SK-MEL-5 (cell line): ENCODE data around the gene PTK6. TPM values are rescaled to one million over a fixed set of nuclear protein-coding genes. Genes with fewer than 3 reads are reported as not detected.
"Not testable (repeated sequence)": the region's sequence is repeated elsewhere in the genome, so short reads cannot be mapped to it uniquely, and the experiment has no call there.

Experiments
- DNase-seq: peaks from one replicate; pipeline ENCODE4 v3.0.0-alpha.2; 2016; ENCODE audit warnings: low read depth, low spot score
- in situ Hi-C: cut with HindIII; loops from 2 replicates; pipeline ENCODE4 v1.10.0; 2016; ENCODE audit warnings: low sequenced_read_pairs, high pct_unique_total_duplicates, low pct_unique_long_range_greater_than_20kb
- total RNA-seq: library from RNA; depleted of rRNA; stranded (reverse); fragments of >200 nt; shearing (Covaris generic); gene quantifications from 2 replicates; pipeline ENCODE4 v1.2.3, GENCODE V29; 2014

PTK6 gene
- total RNA-seq, 1 experiment from 2014 or later, result not detected

DNA sequence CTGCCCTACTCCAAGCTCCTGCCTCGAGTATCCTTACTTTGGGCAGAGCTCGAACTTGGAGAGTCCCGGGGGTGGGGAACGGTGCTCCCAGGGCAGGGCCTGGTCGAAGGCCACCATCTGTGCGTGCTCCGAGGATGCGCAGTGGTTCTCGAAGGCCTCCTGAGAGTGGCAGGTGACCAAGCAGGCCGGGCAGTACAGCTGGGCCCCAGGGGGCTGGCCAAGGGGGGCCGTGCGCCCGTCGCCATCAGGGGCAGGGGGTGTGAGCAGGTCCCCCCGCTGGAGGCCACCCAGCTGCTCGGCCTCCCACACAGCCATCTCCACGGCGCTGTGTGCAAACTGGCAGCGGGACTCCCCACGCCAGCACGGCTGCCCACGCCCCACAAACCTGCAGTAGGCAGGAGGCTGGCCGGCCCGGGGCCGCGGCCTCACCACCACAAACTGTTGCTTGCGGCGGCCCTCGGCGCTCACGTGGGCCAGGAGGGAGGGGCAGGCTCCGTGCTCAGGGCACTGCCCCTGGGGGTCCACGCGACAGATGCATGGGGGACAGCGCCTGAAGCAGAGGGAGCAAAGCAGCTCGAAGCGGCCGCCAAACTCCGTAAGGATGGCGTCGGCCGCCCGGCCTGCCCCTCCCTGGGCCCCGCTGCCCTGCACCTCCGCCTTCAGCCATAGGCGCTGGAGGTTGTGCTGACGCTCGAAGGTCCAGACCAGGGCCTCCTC lies 35.1 kb upstream of the PTK6 start:
- DNase-seq, result no peak
- in situ Hi-C loops, result no loop called here

GRCh38 chr20:63571087-63571478 lies 33.9 kb upstream of the PTK6 start:
- in situ Hi-C loops, result not testable (repeated sequence)

GRCh38 chr20:63570281-63571086 lies 33.3 kb upstream of the PTK6 start:
- in situ Hi-C loops, result no loop called here

More at GRCh38 chr20:63571087-63571478, 33.9 kb upstream of the PTK6 start:
- not testable (repeated sequence) for DNase-seq

GRCh38 chr20:63568986-63569949 lies 32.1 kb upstream of the PTK6 start:
- no peak for DNase-seq
- in situ Hi-C loops, result no loop called here

More at GRCh38 chr20:63570281-63571086, 33.3 kb upstream of the PTK6 start:
- no peak for DNase-seq

- DNase-seq, result no peak
- in situ Hi-C loops, result no loop called here
Observed at GRCh38 chr20:63568170-63568981, 31.2 kb upstream of the PTK6 start.

- no peak for DNase-seq
- in situ Hi-C loops, result no loop called here
Observed at GRCh38 chr20:63567386-63568169, 30.4 kb upstream of the PTK6 start.

- in situ Hi-C loops, result no loop called here
- DNase-seq, result no peak
Observed at GRCh38 chr20:63567136-63567385, 29.9 kb upstream of the PTK6 start.

- in situ Hi-C loops, result no loop called here
- DNase-seq, result no peak
Observed at GRCh38 chr20:63566395-63567135, 29.4 kb upstream of the PTK6 start.

DNA sequence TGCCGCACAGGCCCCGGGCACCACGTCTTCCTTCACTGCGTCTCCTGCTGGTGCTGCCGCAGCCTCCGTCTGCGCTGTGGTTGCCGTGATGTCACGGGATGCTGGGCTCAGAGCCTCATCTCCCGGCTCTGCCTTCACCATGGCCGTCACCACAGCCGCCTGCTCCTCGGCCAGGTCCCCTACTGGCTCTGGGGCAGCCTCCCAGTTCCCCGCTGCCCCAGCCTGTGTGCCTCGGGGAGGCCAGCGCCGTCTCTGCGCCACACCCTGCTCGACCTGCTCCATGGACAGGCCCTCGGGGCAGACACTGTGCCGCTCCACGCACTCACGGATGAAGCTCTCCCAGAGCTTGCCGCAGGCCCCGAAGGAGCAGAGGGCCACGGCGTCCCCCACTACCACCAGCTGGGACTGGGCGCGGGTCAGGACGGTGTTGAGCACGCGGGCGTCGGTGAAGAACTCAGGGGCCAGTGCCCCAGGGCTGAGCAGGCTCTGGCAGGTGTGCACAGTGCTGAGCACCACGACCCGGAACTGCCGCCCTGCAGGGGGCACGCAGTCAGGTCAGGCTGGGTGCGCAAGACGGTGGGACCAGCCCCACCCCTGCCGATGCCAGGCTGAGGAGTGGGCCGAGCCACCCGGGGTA lies 28.6 kb upstream of the PTK6 start:
- in situ Hi-C loops, result no loop called here
- no peak for DNase-seq

- no peak for DNase-seq
- in situ Hi-C loops, result no loop called here
Observed at GRCh38 chr20:63565021-63565698, 28.0 kb upstream of the PTK6 start.

DNA sequence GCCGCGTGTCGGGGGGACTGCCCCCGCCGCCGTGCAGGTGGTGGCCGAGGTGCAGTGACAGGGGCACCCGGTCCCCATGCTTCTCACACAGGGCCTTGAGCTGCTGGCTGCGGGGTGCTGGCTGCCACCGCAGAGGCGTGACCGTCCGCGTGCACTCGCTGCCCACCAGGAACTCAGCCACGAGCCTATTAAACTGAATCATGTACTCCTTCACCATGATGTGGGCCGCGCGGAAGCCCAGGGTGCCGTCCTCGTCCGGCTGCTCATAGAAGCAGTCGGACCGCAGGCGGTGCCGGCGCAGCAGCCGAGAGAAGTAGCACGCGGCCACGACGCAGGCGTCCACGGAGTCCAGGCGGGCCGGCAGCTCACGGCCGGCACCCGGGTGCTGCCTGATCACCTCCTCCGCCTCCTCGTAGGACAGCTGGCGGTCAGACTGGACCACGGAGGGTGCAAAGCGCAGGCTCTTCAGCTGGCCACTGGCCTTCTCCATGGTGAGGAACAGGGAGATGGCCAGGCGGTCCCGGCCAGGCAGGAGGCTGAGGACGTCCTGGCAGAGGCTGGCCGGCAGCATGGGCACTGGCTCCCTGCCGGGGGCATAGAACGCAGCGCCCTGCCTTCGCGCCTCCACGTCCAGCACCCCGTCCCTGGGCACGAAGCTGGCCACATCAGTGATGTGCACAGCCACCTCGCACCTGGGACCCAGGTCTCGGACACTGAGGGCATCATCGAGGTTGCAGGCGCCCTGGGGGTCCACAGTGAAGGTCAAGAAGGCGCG lies 27.0 kb upstream of the PTK6 start:
- no peak for DNase-seq
- in situ Hi-C loops, result no loop called here

- DNase-seq, result no peak
- in situ Hi-C loops, result no loop called here
Observed at GRCh38 chr20:63563225-63563935, 26.2 kb upstream of the PTK6 start.

- no peak for DNase-seq
- in situ Hi-C loops, result no loop called here
Observed at GRCh38 chr20:63562461-63563224, 25.5 kb upstream of the PTK6 start.
